ENCODE data around the gene KCNMA1.
"Not testable (repeated sequence)": the region's sequence is repeated elsewhere in the genome, so short reads cannot be mapped to it uniquely, and the experiment has no call there.

KCNMA1 gene

DNA sequence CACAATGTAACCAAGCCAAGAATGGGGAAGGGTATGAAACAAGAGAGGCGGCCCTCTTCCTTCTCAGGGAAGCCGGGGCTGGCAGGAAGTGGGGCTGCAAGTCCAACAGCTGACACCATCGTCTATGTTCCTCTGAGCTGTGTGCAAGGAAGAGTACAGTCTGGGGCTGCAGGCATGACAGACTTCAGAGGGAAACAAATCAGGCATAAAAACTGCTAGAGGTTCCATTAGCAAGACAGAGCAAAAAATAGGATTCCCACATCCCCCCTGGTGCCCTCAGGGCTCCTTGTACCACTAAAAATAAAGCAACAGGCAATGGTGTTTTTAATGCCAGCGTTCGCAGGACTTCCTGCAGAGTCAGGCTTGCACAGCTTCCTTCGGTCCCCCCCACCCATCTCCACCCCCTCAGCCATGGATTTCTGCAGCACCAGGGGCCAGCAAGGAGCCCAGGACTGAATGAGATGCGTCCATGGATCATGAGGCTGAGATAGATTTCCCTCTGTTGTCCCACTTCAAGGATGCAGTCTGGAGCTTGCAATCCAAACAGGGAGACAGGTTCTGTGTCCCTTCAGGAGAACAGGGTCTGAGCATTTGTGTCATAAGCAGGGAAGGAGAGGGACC lies 34.6 kb downstream of the KCNMA1 start:
- DNase-seq, result no peak

DNA sequence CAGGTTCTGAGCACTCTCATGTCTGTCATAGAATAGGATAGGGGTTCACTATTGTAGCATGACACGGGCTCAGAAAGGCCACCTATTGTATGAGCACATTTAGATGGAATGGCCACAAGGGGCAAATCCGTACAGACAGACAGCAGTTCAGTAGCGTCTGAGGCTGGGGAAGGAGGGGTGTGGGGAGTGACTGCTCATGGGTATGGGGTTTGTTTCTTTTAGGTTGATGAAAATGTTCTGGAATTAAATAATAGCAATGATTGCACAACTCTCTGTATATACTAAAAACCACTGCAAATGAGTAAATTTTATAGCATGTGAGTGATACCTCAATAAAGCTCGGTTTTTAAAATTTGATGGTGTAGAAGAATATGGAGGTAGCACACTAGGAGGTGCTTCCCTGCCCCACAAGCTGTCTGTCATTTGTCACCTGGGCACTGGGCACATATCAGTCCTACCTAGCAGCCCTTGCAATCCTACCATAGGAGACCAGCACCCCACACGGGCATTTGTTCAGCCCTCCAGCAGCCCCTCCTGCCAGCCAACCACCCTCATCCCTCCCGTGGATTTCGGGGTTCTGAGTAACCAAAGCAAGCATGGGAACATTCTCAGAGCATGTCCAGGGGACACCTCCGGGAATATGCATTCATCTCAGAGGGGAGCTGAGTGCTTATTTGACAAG lies 35.2 kb downstream of the KCNMA1 start:
- DNase-seq, result no peak

DNA sequence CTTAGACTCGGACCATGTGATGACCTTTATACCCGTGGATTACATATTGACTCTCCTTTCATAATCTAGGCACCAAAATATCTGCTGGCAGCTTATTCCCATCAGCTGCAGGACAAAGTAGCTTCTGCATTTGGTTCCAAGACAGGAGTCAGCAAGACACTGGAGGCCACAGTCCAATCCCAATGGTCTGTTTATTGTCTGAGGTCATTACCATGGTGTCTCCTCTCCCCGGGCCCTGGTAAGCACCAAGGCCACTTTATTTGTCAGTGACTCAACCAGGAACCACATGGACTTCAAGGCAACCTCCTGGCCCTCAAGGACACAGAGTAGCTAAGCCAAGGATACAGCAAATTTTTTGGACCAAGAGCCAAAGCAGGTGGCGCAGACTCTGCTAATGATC lies 36.1 kb downstream of the KCNMA1 start:
- no peak for DNase-seq

DNA sequence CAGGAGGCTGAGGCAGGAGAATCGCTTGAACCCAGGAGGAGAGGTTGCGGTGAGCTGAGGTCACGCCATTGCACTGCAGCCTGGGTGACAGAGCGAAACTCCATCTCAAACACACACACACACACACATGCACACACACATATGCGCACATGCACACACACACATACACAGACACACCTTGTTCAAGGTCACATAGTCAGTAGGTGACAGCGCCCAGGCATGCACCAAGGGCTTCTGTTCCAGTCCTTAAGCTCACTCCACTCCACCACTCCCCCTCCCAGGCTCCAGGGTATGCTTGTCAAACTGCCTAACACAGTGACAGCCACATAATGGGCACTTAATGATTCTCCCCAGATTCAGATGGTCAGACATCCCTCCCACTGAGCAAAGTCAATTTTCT lies 37.0 kb downstream of the KCNMA1 start:
- DNase-seq, result no peak

DNA sequence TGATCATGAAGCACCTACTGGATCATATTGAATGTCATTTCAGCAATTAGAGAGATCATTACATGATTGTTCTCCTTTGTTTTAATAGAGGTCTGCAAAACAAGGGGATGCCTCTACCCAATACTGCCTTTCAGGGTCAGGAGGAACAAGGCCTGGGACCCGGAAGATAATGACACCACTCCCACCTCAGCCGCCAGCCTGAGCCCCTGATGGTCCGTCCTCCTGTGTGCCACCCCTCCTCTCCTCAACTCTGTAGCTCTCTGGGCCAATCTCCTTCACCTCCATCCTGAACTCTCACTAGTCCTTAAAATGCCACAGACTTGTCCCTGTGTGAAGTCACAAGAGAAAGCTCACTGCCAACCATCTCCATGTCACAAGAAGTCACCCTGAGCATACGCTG lies 38.0 kb downstream of the KCNMA1 start:
- DNase-seq, result no peak

DNA sequence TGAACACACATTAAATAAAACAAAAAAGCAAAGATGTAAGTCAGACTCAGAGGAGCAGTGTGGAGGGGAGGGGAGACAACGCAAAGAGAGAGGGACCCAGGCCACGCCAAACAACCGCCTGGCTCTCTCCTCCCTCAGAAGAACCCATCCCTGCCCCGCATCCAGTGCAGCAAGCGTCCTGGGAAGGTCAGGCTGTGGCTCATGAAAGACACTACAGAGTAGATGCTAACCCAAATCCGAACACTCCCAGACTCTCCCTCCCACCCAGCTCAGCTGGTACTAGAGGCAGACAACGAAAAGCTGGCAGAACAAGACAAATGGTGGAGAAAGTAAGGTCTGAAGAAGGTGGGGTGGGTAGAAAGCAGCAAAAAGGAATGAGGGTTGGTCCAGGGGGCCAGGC lies 39.0 kb downstream of the KCNMA1 start:
- DNase-seq, result no peak

DNA sequence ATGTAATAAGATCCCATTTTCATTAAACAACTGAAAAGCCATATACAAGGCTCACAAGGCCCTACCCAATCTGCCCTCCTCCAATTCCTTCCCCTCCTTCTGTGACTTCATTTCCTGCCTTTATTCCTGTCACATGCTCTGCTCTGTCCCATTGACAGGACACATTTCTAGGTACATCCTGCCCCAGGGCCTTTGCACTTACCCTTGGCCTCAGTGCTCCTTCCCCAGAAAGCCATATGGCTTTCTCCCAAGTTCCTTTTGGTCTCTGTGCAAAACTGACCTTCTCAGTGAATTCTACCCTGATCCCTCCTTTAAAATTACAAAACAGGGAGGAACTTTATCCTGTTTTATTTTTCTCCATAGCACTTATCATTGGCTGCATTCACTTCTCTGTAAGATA lies 40.0 kb downstream of the KCNMA1 start:
- no peak for DNase-seq

DNA sequence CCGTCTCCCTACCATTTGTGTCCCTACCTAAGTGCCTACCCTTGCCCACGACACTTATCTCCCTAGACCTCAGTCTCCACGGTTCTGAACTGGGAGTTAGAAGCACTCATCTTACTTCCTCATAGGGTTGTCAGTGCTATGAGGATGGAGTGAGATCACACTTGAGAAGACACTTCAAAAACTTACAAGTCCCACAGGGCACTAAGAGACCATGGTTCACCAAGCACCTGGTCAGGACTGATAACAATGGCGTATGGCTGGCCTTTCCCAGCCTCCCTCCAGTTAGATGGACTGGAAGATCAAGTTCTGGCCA lies 43.2 kb downstream of the KCNMA1 start:
- no peak for DNase-seq

DNA sequence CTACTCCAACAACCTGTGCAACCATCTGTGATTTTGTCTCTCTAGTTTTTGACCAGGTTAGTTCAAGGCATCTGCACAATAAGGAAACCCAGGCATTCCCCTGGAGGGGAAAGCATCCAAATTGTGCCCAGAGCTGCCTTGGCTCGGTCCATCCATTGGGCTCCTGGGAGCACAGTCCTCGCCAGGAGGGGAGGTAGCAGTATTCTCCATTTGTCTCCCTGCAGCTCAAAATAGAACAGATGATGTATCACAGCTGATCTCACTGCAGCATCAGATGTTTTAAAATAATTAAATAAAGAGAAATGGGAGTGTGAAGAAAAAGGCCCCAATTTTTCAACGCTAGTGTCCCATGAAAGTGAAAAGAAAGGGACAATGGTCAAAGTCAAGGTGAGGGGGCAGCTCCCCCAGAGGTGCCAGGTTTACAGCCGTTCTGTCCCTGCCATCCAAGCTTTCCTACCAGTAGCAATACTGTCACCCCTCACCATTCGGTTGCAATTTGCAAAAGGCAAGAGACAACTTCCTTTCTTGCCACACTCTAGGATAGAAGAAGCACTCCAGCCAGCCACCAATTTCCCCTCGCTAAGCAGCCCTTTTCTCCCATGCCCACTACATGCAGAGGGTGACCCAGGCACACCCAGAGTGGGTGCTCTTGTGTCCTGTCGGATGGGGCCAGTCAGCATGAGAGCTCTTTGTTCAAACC lies 43.7 kb downstream of the KCNMA1 start:
- no peak for DNase-seq

DNA sequence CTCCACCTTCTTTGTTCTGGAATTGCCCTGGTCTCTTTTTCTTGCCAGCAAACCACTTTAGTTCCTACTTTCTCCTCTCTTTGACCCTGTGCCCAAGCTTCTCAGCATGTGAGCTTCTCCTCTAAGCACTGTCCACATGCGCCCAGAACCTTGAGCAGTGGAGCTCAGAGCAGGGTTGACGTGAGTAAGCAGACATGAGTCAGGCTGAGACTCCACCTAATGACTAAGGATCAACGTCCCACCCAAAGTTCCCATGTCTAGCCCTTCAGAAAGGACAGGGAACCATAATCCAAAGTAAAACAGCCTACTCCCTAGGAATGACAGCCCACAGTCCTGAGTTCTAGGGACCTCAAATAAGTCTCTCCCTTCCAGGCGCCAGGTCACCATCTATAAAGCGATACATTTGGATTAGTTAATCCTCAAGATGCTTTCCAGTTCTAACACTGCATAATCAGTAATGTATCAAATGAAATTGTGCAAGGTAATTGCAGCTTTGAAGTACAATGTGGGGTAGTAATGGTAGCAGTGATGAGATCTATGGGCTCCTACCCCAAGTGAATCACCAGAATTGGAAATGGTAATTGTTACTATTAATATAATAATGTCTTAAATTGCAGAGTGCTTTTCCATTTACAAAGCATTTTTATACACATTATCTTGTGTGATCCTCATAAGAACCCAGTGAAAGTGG lies 44.5 kb downstream of the KCNMA1 start:
- DNase-seq, result peak; percentile 57

DNA sequence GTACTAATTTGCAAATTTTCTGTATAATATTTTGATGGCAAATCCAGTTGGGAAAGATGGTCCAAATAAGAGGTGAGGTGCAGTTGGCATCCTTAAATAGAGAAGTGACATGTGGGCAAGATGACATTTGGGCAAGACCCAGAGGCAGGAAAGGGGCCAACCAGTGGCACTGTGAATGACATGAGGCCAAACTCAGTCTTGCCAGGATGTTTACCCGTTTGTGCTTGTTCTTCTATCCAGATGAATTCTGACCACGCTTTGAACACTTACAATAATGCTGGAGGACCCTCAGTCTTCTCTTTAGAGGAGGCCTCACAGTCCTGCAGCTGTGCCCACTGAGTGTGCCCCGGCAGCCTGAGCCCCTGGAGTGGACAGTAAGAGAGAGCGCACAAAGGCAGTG lies 45.1 kb downstream of the KCNMA1 start:
- no peak for DNase-seq

DNA sequence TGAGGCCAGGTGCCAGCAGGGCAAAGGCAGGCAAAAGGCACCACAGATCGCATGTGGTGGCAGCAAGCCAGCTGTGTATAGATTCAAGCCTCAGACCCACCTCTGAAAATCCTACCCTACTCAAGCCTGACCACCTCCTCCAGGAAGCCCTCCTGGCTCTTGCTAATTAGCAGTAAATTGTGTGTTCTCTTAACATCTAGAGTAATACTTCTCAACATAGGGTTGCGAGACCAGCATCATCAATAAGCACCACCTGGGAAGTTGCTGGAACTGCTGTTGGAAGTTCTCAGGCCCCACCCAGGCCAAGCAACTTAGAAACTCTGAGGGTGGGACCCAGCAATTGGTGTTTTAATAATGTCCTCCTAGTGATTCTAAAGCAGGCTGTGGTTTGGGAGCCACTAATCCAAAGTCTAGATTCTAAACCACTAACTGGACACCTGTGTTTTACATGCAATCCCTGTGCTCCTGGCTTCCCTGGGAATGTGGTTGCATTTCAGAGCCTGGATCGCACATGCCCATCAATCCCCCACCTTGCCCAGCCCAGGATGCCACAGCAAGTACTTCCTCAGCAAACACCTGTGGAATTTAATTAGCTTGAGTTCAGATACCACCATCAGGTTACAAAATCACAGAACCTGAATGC lies 46.2 kb downstream of the KCNMA1 start:
- no peak for DNase-seq

DNA sequence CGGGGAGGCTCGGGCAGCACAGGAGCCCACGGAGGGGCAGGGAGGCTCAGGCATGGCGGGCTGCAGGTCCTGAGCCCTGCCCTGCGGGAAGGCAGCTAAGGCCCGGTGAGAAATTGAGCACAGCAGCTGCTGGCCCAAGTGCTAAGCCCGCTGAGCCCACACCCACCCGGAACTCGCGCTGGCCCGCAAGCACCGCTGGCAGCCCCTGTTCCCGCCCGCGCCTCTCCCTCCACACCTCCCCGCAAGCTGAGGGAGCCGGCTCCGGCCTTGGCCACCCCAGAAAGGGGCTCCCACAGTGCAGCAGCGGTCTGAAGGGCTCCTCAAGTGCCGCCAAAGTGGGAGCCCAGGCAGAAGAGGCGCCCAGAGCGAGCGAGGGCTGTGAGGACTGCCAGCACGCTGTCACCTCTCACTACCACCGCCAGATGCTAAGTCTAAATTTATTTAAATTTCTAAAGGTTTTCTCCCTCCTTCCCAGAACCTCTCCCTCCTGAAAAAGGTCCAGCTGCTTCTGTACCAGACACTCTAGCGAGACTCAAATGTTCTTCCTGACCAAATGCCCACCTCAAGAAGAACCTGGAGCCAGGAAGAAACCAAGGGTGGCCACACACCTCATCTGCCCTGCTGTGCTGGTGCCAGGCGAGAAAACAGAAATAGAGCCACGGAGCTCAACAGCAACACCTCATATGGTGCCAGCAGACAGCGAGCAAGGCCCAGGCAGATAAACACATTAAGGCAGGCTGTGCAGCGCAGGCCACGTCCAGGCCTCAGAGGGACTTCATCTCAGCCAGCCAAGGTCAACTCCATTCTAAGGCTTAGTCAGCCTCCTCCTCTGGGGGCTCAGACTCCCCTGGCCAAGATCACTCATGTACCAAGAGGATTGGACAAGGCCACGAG lies 47.0 kb downstream of the KCNMA1 start:
- DNase-seq, result no peak

DNA sequence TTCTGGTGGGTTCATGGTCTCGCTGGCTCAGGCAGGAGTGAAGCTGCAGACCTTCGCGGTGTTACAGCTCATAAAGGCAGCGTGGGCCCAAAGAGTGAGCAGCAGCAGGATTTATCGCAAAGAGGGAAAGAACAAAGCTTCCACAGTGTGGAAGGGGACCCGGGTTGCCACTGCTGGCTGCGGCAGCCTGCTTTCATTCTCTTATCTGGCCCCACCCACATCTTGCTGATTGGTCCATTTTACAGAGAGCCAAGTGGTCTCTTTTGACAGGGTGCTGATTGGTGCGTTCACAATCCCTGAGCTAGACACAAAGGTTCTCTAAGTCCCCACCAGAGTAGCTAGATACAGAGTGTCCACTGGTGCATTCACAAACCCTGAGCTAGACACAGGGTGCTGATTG lies 47.9 kb downstream of the KCNMA1 start:
- not testable (repeated sequence) for DNase-seq

DNA sequence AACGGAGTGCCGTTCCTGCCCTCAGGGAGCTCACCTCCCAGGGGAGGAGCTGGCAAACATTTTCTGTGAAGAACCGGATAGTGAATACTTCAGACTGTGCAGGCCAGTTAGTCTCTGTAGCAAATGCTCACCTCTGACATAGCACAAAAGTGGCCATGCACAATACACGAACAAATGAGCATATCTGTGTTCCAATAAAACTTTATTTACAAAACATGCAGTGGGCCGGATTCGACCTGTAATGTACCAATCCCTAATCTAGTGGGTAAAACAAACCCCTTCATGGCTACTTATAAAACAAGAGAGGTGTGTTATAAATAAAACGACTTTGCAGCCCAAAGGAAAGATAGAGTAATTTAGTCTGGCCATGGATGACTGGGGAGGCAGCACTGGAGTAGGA lies 48.7 kb downstream of the KCNMA1 start:
- no peak for DNase-seq

DNA sequence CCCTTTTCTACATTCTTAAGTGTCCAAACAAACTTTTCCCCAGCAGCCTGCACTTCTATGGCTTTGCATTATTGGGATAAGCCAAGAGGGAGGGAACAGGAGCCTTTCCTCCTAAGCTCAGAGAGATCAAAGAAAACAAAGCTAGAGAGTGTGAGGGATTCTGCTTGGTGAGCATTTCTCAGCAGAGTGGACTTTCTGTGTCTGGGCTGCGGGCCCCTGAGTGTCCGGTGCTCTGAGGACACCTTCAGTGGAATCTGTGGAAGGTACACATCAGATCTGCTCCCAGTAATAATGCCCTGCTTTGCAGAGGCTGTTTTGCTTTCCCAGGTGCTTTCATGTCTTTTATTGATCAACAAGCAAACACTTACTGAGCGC lies 50.2 kb downstream of the KCNMA1 start:
- DNase-seq, result no peak

DNA sequence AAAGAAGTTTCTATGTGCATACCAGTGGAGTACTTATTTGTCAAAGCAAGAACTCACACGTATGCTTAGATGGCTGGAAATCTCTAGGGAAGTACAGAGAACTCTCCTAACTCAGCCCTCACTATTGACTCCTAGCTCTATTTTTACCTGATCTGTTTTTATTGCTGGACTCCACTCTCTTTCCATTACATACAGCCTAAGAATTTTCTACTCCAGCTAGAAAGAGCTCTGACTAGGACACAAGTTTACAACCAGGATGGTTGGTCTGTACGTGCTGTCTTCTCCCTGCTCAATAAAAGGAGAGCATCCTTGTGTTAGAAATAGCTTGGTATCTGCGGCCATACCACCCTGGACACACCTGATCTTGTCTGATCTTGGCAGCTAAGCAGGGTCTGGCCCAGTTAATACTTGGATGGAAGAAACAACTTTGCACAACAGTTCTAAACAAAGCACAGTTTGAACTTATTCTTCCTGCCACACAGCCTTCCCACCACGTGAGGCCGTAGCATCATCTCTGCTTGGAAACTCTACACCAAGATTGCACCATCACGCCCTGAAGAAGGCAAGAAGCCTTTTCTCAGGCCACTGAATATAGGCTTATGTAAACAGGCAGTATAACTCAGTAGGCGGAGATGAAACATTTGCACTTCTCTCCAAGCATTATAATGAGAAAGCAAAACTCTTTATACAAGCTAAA lies 50.7 kb downstream of the KCNMA1 start:
- DNase-seq, result peak; percentile 70

DNA sequence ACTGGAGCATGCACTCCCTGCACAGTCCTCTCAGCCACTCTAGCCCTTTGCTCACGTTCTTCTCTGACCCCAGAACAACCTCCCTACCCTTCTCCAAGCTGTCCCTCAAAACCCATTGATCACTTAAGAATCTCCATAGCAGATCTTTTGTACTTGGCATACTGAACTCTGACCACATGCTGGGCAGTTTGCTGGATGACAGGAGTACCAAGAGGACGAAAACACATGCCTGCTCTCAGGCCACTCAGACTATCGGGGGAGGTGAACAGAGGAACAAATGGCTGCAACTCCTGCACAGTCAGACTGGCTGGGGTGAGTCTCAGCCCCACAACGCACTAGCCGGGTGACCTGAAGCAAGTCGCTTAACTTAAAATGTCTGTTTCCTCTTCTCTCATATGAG lies 52.7 kb downstream of the KCNMA1 start:
- DNase-seq, result no peak

DNA sequence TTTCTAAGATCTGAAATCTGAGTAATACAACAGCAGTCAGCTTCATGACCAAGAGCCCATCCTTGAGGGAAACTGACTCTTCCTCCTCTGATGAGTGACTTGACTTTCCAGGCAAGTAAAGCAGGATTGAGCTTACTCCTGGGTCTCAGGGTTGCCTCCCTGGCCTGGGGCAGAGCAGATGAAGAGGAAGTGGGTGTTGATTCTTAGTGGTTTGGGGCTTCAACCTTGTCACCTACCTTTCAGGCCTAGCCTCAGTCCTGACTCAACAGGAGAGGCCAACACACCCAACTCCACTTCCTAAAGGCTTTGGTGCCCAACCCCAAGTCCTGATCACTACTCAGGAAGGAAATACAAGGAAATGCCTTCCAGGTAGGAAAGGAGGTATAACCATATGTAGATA lies 54.1 kb downstream of the KCNMA1 start:
- DNase-seq, result no peak

DNA sequence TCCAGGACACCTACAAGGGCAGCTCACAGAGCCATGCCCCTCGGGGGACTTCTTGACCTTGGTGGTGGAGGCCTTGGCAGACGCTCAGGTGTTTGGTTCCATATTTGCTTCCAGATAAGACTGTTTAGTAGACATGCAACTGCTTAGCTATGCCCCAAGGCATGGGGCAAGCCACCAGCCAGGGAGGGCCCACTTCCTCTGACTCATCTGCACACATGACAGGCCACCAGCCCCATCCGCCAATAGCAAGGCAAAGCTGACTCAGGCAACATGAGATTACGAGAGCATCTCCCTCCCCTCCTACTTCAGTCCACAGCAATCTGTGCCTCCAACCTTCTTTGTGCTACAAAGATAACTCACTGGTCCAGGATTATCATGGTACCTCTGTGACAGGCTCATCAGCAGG lies 54.9 kb downstream of the KCNMA1 start:
- peak; percentile 70 for DNase-seq

DNA sequence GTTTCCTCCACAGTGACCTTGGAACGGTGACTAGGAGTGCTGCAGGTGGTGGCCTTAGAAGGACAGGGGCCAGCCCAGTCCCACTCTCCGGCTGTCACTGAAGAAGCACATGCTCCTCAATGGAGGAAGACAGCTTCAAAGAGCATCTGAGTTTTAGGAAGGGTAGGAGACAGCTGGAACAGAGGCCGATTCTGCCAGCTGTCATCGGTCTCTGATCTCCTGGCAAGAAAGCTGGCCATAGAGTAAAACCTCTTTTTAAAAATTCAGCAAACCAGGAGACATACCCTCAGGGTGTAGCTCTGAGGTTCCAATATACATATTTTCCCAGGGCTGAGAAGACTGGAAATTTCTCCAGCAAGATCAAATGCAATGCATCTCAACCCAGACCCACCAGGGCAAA lies 55.9 kb downstream of the KCNMA1 start:
- DNase-seq, result no peak

DNA sequence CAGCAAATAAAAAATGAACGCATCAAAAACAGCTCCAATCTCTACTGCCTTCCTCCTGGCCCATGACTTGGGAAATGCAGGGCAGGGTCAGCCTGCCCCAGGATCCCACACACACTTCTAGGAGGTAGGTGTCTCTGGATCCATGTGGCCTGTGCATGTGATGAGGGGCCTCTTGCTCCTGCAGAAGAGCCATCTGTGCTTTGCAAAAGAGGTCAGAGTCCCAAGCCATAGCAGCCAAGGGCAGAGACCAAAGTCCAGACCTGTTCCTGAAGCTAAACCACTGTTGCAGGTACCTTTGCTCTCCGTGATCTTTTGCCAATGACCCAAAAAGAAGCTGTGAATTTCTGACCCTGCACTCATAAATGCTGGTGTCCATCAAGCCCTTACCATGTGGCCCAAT lies 57.1 kb downstream of the KCNMA1 start:
- no peak for DNase-seq
